ENCODE results near the gene ABCF1. TPM values are rescaled to one million over a fixed set of nuclear protein-coding genes. Genes with fewer than 3 reads are reported as not detected.

ABCF1 gene
- total and polyA plus RNA-seq, 9 of the 15 experiments (the other 6 are each of a cell fraction or from before 2014, with no cell fraction given), result 41.6 to 193 (median 102) TPM

GRCh38 chr6:30555816-30556065, 15.5 kb upstream of the ABCF1 start:
- in situ Hi-C loops (cut with MboI), result no loop called here
- intact Hi-C loops (cut with micrococcal nuclease), result loop anchor here (2.0 to 5.0 kb wide), 2 partner anchors 117 to 163 kb away; partner anchors contain the start of gene DHX16
- no peaks in the 10 kb centered on the region for H3K9me1 ChIP-seq (ENCODE audit: control insufficient read depth, insufficient read depth, low read length)
- H3K4me3 ChIP-seq, result peak overlapping the region; percentile 80
- 0 out of 2 replicates have a peak, but pooled peaks cover 2% of the 10 kb centered on the region for H4K20me1 ChIP-seq (replicated peaks; ENCODE audit: control insufficient read depth, insufficient read depth, low read length)
- no peak; the same call in 2 of the 3 replicates for ATAC-seq
- FAIRE-seq, result no peak
- no peaks in the 10 kb centered on the region for H3K9me3 ChIP-seq (replicated peaks; ENCODE audit: control insufficient read depth, insufficient read depth, low read depth, low read length)
- BruUV-seq (replicated peaks), result no TSS peak
- DNase-seq (ENCODE audit: extremely low read depth in 1 of 4, low spot score in 3 of 4), result peak in 2 of 4 experiments; percentile 93
- H3K79me2 ChIP-seq (ENCODE audit: control insufficient read depth, insufficient read depth, low read length), result peaks cover 49% of the 10 kb centered on the region
- 3% methylated on average over 6 of the region's 15 CpGs for WGBS (ENCODE audit: insufficient coverage, low coverage, missing lambda C conversion rate)
- ChIA-PET CTCF (ENCODE audit: low intra/inter-chr PET ratio) (no interaction called here), POLR2A (interaction anchor here (0.5 to 7.1 kb wide), 10 partner anchors 8 to 233 kb away, joined by 3 to 85 read pairs (median 6); partner anchors contain the start of gene ABCF1)
- H3K4me1 ChIP-seq (replicated peaks in 1 of 2; ENCODE audit: control insufficient read depth in 2 of 2, insufficient read depth in 2 of 2, low read length in 2 of 2), result peaks cover 17 to 23% of the 10 kb centered on the region in 2 experiments; a peak in 4 of 5 replicates
- H3K36me3 ChIP-seq (ENCODE audit: control insufficient read depth, insufficient read depth, low read length), result peaks cover 65% of the 10 kb centered on the region
- peak overlapping the region; percentile 95 to 98 for H3K9ac ChIP-seq (ENCODE audit: insufficient read depth in 1 of 2, low read depth in 2 of 2, low read length in 2 of 2)
- H3K27me3 ChIP-seq (ENCODE audit: control insufficient read depth in 2 of 2, insufficient read depth in 2 of 2, low read length in 2 of 2), result no peaks in the 10 kb centered on the region
- peak overlapping the region; percentile 94 for H3K27ac ChIP-seq (ENCODE audit: extremely low read depth, low read depth, low read length)
- peak overlapping the region; percentile 99 for H2AFZ ChIP-seq (ENCODE audit: low read depth, low read length)
- H3K4me2 ChIP-seq (ENCODE audit: insufficient read depth, low read length), result peak overlapping the region; percentile 97
- peak; percentile 49 for TF ChIP-seq HMGN3 (IDR thresholded peaks at IDR 0.05; ENCODE audit: borderline replicate concordance, extremely low read depth, insufficient read length, low read depth, low read length)
- TF ChIP-seq, protein P1, sequence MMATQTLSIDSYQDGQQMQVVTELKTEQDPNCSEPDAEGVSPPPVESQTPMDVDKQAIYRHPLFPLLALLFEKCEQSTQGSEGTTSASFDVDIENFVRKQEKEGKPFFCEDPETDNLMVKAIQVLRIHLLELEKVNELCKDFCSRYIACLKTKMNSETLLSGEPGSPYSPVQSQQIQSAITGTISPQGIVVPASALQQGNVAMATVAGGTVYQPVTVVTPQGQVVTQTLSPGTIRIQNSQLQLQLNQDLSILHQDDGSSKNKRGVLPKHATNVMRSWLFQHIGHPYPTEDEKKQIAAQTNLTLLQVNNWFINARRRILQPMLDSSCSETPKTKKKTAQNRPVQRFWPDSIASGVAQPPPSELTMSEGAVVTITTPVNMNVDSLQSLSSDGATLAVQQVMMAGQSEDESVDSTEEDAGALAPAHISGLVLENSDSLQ (IDR thresholded peaks at IDR 0.05), result no peak
- no peak for TF ChIP-seq ZZZ3 (IDR thresholded peaks at IDR 0.05)
- no peak for TF ChIP-seq TCF15 (CRISPR knock-in tag; IDR thresholded peaks at IDR 0.05)
- TF ChIP-seq, protein P2, sequence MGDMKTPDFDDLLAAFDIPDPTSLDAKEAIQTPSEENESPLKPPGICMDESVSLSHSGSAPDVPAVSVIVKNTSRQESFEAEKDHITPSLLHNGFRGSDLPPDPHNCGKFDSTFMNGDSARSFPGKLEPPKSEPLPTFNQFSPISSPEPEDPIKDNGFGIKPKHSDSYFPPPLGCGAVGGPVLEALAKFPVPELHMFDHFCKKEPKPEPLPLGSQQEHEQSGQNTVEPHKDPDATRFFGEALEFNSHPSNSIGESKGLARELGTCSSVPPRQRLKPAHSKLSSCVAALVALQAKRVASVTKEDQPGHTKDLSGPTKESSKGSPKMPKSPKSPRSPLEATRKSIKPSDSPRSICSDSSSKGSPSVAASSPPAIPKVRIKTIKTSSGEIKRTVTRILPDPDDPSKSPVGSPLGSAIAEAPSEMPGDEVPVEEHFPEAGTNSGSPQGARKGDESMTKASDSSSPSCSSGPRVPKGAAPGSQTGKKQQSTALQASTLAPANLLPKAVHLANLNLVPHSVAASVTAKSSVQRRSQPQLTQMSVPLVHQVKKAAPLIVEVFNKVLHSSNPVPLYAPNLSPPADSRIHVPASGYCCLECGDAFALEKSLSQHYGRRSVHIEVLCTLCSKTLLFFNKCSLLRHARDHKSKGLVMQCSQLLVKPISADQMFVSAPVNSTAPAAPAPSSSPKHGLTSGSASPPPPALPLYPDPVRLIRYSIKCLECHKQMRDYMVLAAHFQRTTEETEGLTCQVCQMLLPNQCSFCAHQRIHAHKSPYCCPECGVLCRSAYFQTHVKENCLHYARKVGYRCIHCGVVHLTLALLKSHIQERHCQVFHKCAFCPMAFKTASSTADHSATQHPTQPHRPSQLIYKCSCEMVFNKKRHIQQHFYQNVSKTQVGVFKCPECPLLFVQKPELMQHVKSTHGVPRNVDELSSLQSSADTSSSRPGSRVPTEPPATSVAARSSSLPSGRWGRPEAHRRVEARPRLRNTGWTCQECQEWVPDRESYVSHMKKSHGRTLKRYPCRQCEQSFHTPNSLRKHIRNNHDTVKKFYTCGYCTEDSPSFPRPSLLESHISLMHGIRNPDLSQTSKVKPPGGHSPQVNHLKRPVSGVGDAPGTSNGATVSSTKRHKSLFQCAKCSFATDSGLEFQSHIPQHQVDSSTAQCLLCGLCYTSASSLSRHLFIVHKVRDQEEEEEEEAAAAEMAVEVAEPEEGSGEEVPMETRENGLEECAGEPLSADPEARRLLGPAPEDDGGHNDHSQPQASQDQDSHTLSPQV (IDR thresholded peaks at IDR 0.05), result no peak
- TF ChIP-seq GABPB1 (CRISPR knock-in tag; IDR thresholded peaks at IDR 0.05), result no peak
- TF ChIP-seq ZBTB1 (CRISPR knock-in tag; IDR thresholded peaks at IDR 0.05; ENCODE audit: borderline replicate concordance, low read depth), result 0 out of 2 replicates have a peak, but pooled peaks have one; percentile 22
- TF ChIP-seq RBBP5 (IDR thresholded peaks at IDR 0.05; ENCODE audit: borderline replicate concordance, insufficient read depth, low read length, poor library complexity, severe bottlenecking), result peak; percentile 51
- no peak for TF ChIP-seq ZNF282 (CRISPR knock-in tag; IDR thresholded peaks at IDR 0.05)
- TF ChIP-seq BRF1 (IDR thresholded peaks at IDR 0.05; ENCODE audit: borderline replicate concordance, extremely low read depth, insufficient read length), result no peak
- TF ChIP-seq, protein P3, sequence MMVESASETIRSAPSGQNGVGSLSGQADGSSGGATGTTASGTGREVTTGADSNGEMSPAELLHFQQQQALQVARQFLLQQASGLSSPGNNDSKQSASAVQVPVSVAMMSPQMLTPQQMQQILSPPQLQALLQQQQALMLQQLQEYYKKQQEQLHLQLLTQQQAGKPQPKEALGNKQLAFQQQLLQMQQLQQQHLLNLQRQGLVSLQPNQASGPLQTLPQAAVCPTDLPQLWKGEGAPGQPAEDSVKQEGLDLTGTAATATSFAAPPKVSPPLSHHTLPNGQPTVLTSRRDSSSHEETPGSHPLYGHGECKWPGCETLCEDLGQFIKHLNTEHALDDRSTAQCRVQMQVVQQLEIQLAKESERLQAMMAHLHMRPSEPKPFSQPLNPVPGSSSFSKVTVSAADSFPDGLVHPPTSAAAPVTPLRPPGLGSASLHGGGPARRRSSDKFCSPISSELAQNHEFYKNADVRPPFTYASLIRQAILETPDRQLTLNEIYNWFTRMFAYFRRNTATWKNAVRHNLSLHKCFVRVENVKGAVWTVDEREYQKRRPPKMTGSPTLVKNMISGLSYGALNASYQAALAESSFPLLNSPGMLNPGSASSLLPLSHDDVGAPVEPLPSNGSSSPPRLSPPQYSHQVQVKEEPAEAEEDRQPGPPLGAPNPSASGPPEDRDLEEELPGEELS (CRISPR knock-in tag; IDR thresholded peaks at IDR 0.05; ENCODE audit: borderline replicate concordance), result no peak
- TF ChIP-seq, protein P4, sequence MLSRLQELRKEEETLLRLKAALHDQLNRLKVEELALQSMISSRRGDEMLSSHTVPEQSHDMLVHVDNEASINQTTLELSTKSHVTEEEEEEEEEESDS (CRISPR knock-in tag; IDR thresholded peaks at IDR 0.05), result no peak
- TF ChIP-seq COPS2 (conservative IDR thresholded peaks at IDR 0.05), result no peak
- peak; percentile 85; the same call in 1 of the 2 replicates for TF ChIP-seq BRD4 (IDR thresholded peaks at IDR 0.05)

All from K562 (cell line).